ENCODE results near the gene TERT. TPM values are rescaled to one million over a fixed set of nuclear protein-coding genes. Genes with fewer than 3 reads are reported as not detected.

Gene TERT
- total and polyA plus RNA-seq, 2 of the 8 experiments (the other 6 are each of a cell fraction or from before 2014, with no cell fraction given), result 13.1 to 23.1 TPM

GRCh38 chr5:1338196-1338490 lies 43.3 kb upstream of the TERT start:
- Histone ChIP-seq H3K9me3 (ENCODE audit: insufficient read depth in 2 of 2, low read depth in 1 of 2, low read length in 1 of 2) (no peaks in the 10 kb centered on the region), H2BK5ac (ENCODE audit: low read depth, low read length) (no peak overlapping the region), H3K79me2 (ENCODE audit: control insufficient read depth in 1 of 2, insufficient read depth in 2 of 2, low read length in 2 of 2) (peaks cover 0 to 1% of the 10 kb centered on the region in 2 experiments; a peak in 2 of 4 replicates), H3K23me2 (ENCODE audit: low read depth, low read length) (no peaks in the 10 kb centered on the region), H2BK15ac (ENCODE audit: low read length) (no peak overlapping the region), H2AFZ (ENCODE audit: low read length) (no peak overlapping the region), H3K4me1 (replicated peaks in 1 of 4; ENCODE audit: control insufficient read depth in 3 of 4, insufficient read depth in 4 of 4, low read length in 3 of 4) (no peaks in the 10 kb centered on the region), H4K8ac (ENCODE audit: extremely low read depth, insufficient read depth, low read length) (no peak overlapping the region; the same call in 1 of the 2 replicates), H4K20me1 (replicated peaks in 1 of 2; ENCODE audit: control insufficient read depth in 1 of 2, insufficient read depth in 2 of 2, low read length in 2 of 2) (peaks cover 12 to 27% of the 10 kb centered on the region in 2 experiments), H3K4me2 (ENCODE audit: insufficient read depth in 1 of 2, low read depth in 2 of 2, low read length in 2 of 2) (no peak overlapping the region), H3K4me3 (ENCODE audit: extremely low read depth in 1 of 4, insufficient read depth in 2 of 4, low read depth in 3 of 4, low read length in 4 of 4) (no peak overlapping the region), H4K5ac (ENCODE audit: insufficient read length, low read depth, low read length) (no peak overlapping the region), H2BK12ac (ENCODE audit: low read depth, low read length) (no peak overlapping the region), H3K56ac (replicated peaks; ENCODE audit: insufficient read length, low read depth, low read length) (no peak overlapping the region), H2AK5ac (ENCODE audit: low read depth, low read length) (no peak overlapping the region), H4K91ac (replicated peaks; ENCODE audit: insufficient read length, low read length) (no peak overlapping the region), H3K79me1 (ENCODE audit: low read depth, low read length) (peaks cover 7% of the 10 kb centered on the region; the same call in 1 of the 2 replicates), H3K36me3 (ENCODE audit: control insufficient read depth in 2 of 4, insufficient read depth in 4 of 4, low read length in 3 of 4) (peaks cover 38 to 70% (median 61%) of the 10 kb centered on the region in 4 experiments), H3K18ac (ENCODE audit: extremely low read depth, low read length) (no peak overlapping the region), H2BK20ac (ENCODE audit: low read length) (no peak overlapping the region), H3K27ac (ENCODE audit: low read depth, low read length) (no peak overlapping the region), H3K4ac (replicated peaks; ENCODE audit: insufficient read length, low read depth, low read length) (no peak overlapping the region), H3K9ac (replicated peaks in 1 of 4; ENCODE audit: extremely low read depth in 1 of 4, low read depth in 3 of 4, low read length in 3 of 4) (no peak overlapping the region), H3K27me3 (replicated peaks in 1 of 4; ENCODE audit: control insufficient read depth in 3 of 4, extremely low read depth in 1 of 4, insufficient read depth in 3 of 4, low read length in 3 of 4) (no peaks in the 10 kb centered on the region), H3K14ac (ENCODE audit: insufficient read length) (no peak overlapping the region), H2BK120ac (replicated peaks; ENCODE audit: low read depth, low read length) (no peak overlapping the region), H3K23ac (ENCODE audit: insufficient read length) (no peak overlapping the region)
- POLR2A ChIA-PET (ENCODE audit: partially characterized antibody), result interaction anchor here (0.7 kb wide), 1 partner anchor 49 kb away, joined by 3 read pairs; no protein-coding TSS in a partner anchor
- DNase-seq (ENCODE audit: low read depth in 1 of 2, low spot score in 2 of 2), result no peak
- 88% methylated on average over 12 of the region's 12 CpGs; no CpG with 5 or more reads in 1 of the 2 experiments for WGBS, 2 experiments (ENCODE audit: extremely low coverage in 1 of 2, insufficient coverage in 1 of 2, insufficient read length in 1 of 2, insufficient replicate concordance in 2 of 2, low coverage in 1 of 2, low lambda C conversion rate in 2 of 2, missing lambda C conversion rate in 1 of 2)
- CTCF ChIA-PET (ENCODE audit: partially characterized antibody), result interaction anchor here (0.5 kb wide), 1 partner anchor 1409 kb away, joined by 3 read pairs; no protein-coding TSS in a partner anchor
- FAIRE-seq, result no peak
- TF ChIP-seq MAX (IDR thresholded peaks at IDR 0.05) (no peak), CEBPB (IDR thresholded peaks at IDR 0.05; ENCODE audit: low read depth, low read length) (no peak), FOSL1 (IDR thresholded peaks at IDR 0.05; ENCODE audit: insufficient read depth, low read depth, low read length) (no peak), ZNF274 (IDR thresholded peaks at IDR 0.05; ENCODE audit: borderline replicate concordance, extremely low read depth, low read length) (no peak), BRCA1 (IDR thresholded peaks at IDR 0.05; ENCODE audit: low read depth, low read length) (no peak), SP1 (IDR thresholded peaks at IDR 0.05; ENCODE audit: low read depth, low read length) (no peak), NANOG (IDR thresholded peaks at IDR 0.05; ENCODE audit: insufficient read depth, low read depth, low read length, poor library complexity, severe bottlenecking) (no peak), SAP30 (IDR thresholded peaks at IDR 0.05; ENCODE audit: insufficient read depth, insufficient replicate concordance, low read length) (no peak), GTF2F1 (IDR thresholded peaks at IDR 0.05; ENCODE audit: borderline replicate concordance, low read depth, low read length) (no peak), PHF8 (conservative IDR thresholded peaks at IDR 0.05; ENCODE audit: low read depth, low read length) (no peak), RXRA (IDR thresholded peaks at IDR 0.05; ENCODE audit: insufficient read depth, low read depth, low read length) (no peak), KDM1A (IDR thresholded peaks at IDR 0.05; ENCODE audit: borderline replicate concordance, low read length) (no peak), RNF2 (IDR thresholded peaks at IDR 0.05; ENCODE audit: borderline replicate concordance, low read depth, low read length, missing control alignments, poor library complexity, severe bottlenecking) (no peak), YY1 (IDR thresholded peaks at IDR 0.05; ENCODE audit: low read depth, low read length) (no peak)
